IPS DF 6.9 (cell line): Measurements from ENCODE around the gene KAT2B.

ENCODE experiments used
- DNase-seq: peaks from one replicate; pipeline ENCODE4 v3.0.0-alpha.2; 2013; ENCODE audit warnings: low read depth, low spot score
- H3K27ac ChIP-seq: one replicate; pipeline ENCODE4 v1.5.1; 2013; ENCODE audit warnings: low read length, control low read depth
- H3K27me3 ChIP-seq: 2 replicates; pipeline ENCODE4 v1.6.1; 2013; ENCODE audit warnings: mild to moderate bottlenecking, low read length; ENCODE audit not compliant: control insufficient read depth, insufficient read depth
- H3K36me3 ChIP-seq: 2 replicates; pipeline ENCODE4 v1.6.1; 2013; ENCODE audit warnings: low read length; ENCODE audit not compliant: control insufficient read depth, insufficient read depth
- H3K4me1 ChIP-seq: 2 replicates; pipeline ENCODE4 v1.6.1; 2013; ENCODE audit warnings: low read length; ENCODE audit not compliant: control insufficient read depth, insufficient read depth
- H3K4me3 ChIP-seq: 2 replicates; pipeline ENCODE4 v1.5.1; 2013; ENCODE audit warnings: mild to moderate bottlenecking, low read length
- H3K9me3 ChIP-seq: 2 replicates; pipeline ENCODE4 v1.6.1; 2013; ENCODE audit warnings: low read length, inconsistent platforms; ENCODE audit not compliant: control insufficient read depth, insufficient read depth
- WGBS: extraction: QIAGEN DNeasy Blood & Tissue Kit; methylation state at CpG from one replicate; pipeline ENCODE4 v1.1.7; 2013; ENCODE audit warnings: mixed read lengths, missing lambda C conversion rate; ENCODE audit not compliant: insufficient read length, insufficient coverage; 5-methylcytosine and 5-hydroxymethylcytosine counted together

Gene KAT2B

GRCh38 chr3:20054549-20054987 is 14.3 kb downstream of the KAT2B start:
- Histone ChIP-seq H3K36me3 (no peaks in the 10 kb centered on the region), H3K27ac (no peak overlapping the region), H3K4me1 (no peaks in the 10 kb centered on the region), H3K27me3 (no peaks in the 10 kb centered on the region), H3K9me3 (no peaks in the 10 kb centered on the region), H3K4me3 (no peak overlapping the region)
- DNase-seq = no peak
- no CpG with 5 or more reads among the region's 4 CpGs for WGBS

- Histone ChIP-seq H3K27ac (no peak overlapping the region), H3K9me3 (no peaks in the 10 kb centered on the region), H3K4me3 (no peak overlapping the region; the same call in 1 of the 2 replicates), H3K27me3 (no peaks in the 10 kb centered on the region), H3K4me1 (no peaks in the 10 kb centered on the region), H3K36me3 (no peaks in the 10 kb centered on the region)
- DNase-seq = no peak
- no CpG with 5 or more reads among the region's 10 CpGs for WGBS
Measured at GRCh38 chr3:20055020-20055775, 15.0 kb downstream of the KAT2B start.

- H3K4me3 ChIP-seq = no peak overlapping the region
- WGBS = no CpG with 5 or more reads among the region's 3 CpGs
- H3K36me3 ChIP-seq = no peaks in the 10 kb centered on the region
- no peaks in the 10 kb centered on the region for H3K27me3 ChIP-seq
- no peak overlapping the region for H3K27ac ChIP-seq
- H3K9me3 ChIP-seq = no peaks in the 10 kb centered on the region
- DNase-seq = no peak
- H3K4me1 ChIP-seq = no peaks in the 10 kb centered on the region
Measured at GRCh38 chr3:20055842-20056241, 15.6 kb downstream of the KAT2B start.

GRCh38 chr3:20056725-20057611 is 16.7 kb downstream of the KAT2B start:
- DNase-seq = no peak
- H3K36me3 ChIP-seq = no peaks in the 10 kb centered on the region
- no peak overlapping the region for H3K27ac ChIP-seq
- H3K9me3 ChIP-seq = no peaks in the 10 kb centered on the region
- H3K4me1 ChIP-seq = no peaks in the 10 kb centered on the region
- H3K27me3 ChIP-seq = no peaks in the 10 kb centered on the region
- WGBS = 100% methylated on average over 1 of the region's 5 CpGs
- H3K4me3 ChIP-seq = no peak overlapping the region

GRCh38 chr3:20057612-20058180 is 17.4 kb downstream of the KAT2B start:
- no peak for DNase-seq
- H3K4me3 ChIP-seq = no peak overlapping the region
- H3K36me3 ChIP-seq = no peaks in the 10 kb centered on the region
- no peaks in the 10 kb centered on the region for H3K9me3 ChIP-seq
- no peaks in the 10 kb centered on the region for H3K27me3 ChIP-seq
- H3K27ac ChIP-seq = no peak overlapping the region
- H3K4me1 ChIP-seq = no peaks in the 10 kb centered on the region
- WGBS = no CpG with 5 or more reads among the region's 2 CpGs

GRCh38 chr3:20059929-20060328 is 19.7 kb downstream of the KAT2B start:
- Histone ChIP-seq H3K4me3 (no peak overlapping the region), H3K36me3 (no peaks in the 10 kb centered on the region), H3K27me3 (no peaks in the 10 kb centered on the region), H3K27ac (no peak overlapping the region), H3K9me3 (no peaks in the 10 kb centered on the region), H3K4me1 (no peaks in the 10 kb centered on the region)
- DNase-seq = no peak
- no CpG with 5 or more reads among the region's 3 CpGs for WGBS

GRCh38 chr3:20060974-20061685 is 20.9 kb downstream of the KAT2B start:
- Histone ChIP-seq H3K27ac (no peak overlapping the region), H3K4me3 (no peak overlapping the region)
- no peak for DNase-seq

GRCh38 chr3:20062996-20063395 is 22.8 kb downstream of the KAT2B start:
- H3K27me3 ChIP-seq = no peaks in the 10 kb centered on the region
- H3K4me1 ChIP-seq = no peaks in the 10 kb centered on the region
- no CpG with 5 or more reads among the region's 4 CpGs for WGBS
- H3K4me3 ChIP-seq = no peak overlapping the region
- no peak for DNase-seq
- no peaks in the 10 kb centered on the region for H3K36me3 ChIP-seq
- H3K9me3 ChIP-seq = no peaks in the 10 kb centered on the region
- H3K27ac ChIP-seq = no peak overlapping the region

More at GRCh38 chr3:20060974-20061685, 20.9 kb downstream of the KAT2B start:
- Histone ChIP-seq H3K27me3 (no peaks in the 10 kb centered on the region), H3K9me3 (no peaks in the 10 kb centered on the region), H3K4me1 (no peaks in the 10 kb centered on the region), H3K36me3 (no peaks in the 10 kb centered on the region)
- WGBS = no CpG with 5 or more reads among the region's 4 CpGs

- no peak for DNase-seq
- WGBS = no CpG with 5 or more reads among the region's 3 CpGs
- Histone ChIP-seq H3K27ac (no peak overlapping the region), H3K9me3 (no peaks in the 10 kb centered on the region), H3K4me1 (no peaks in the 10 kb centered on the region), H3K36me3 (no peaks in the 10 kb centered on the region), H3K4me3 (no peak overlapping the region), H3K27me3 (peaks cover 2% of the 10 kb centered on the region; the same call in 1 of the 2 replicates)
Measured at GRCh38 chr3:20064387-20064786, 24.1 kb downstream of the KAT2B start.
